Naive thymus-derived CD4-positive, alpha-beta T cell (primary cell): Measurements from ENCODE around the gene FURIN. TPM values are rescaled to one million over a fixed set of nuclear protein-coding genes. Genes with fewer than 3 reads are reported as not detected.
A peak's percentile ranks its signal among the peaks of the same experiment; 100 is the strongest.

Experiments used
- ATAC-seq: fragments of 150-1000 bp; cut with Tn5 transposase; 2 replicates; pipeline ENCODE4 v1.10.0; 2021; ENCODE audit warnings: mild to moderate bottlenecking, moderate library complexity
- CTCF ChIA-PET: fragments of 350-600 bp; sonication (Branson Sonifier 250); formaldehyde crosslinking; loops from one replicate; lab custom pipeline; 2021; ENCODE audit warnings: antibody characterized with exemption; lab: Charles Lee
- POLR2A ChIA-PET: fragments of 350-600 bp; sonication (Branson Sonifier 250); formaldehyde crosslinking; loops from one replicate; lab custom pipeline; 2021; ENCODE audit warnings: antibody characterized with exemption, inconsistent platforms; lab: Charles Lee
- DNase-seq, 9 donors: peaks; one replicate each; pipeline versions ENCODE4 v3.0.0 to v3.0.0-alpha.2; 2020 to 2022; ENCODE audit warnings: mixed read lengths in 1 of 9
- H3K27ac ChIP-seq: one replicate; pipeline ENCODE4 v1.7.0; 2013; ENCODE audit warnings: mild to moderate bottlenecking, low read depth, low read length, moderate library complexity
- H3K27me3 ChIP-seq, 2 donors: one replicate each; pipeline ENCODE4 v1.7.0; 2013; ENCODE audit warnings: low read length in 2 of 2, mild to moderate bottlenecking in 2 of 2, moderate library complexity in 2 of 2; ENCODE audit not compliant: control insufficient read depth in 2 of 2, insufficient read depth in 2 of 2
- H3K36me3 ChIP-seq, 3 experiments: 1 replicate in 2 of 3; 2 replicates in 1 of 3; pipeline ENCODE4 v1.7.0; 2013; ENCODE audit warnings: low read length in 3 of 3, mild to moderate bottlenecking in 3 of 3, moderate library complexity in 1 of 3; ENCODE audit not compliant: insufficient read depth in 3 of 3, control insufficient read depth in 2 of 3
- H3K4me1 ChIP-seq, 2 donors: one replicate each; pipeline ENCODE4 v1.7.0; 2013; ENCODE audit warnings: low read length in 2 of 2, mild to moderate bottlenecking in 2 of 2, moderate library complexity in 1 of 2; ENCODE audit not compliant: control insufficient read depth in 2 of 2, insufficient read depth in 2 of 2
- H3K4me3 ChIP-seq: 2 replicates; pipeline ENCODE4 v1.7.0; 2013; ENCODE audit warnings: mild to moderate bottlenecking, low read length
- H3K9me3 ChIP-seq, 3 experiments: 1 replicate in 2 of 3; 2 replicates in 1 of 3; pipeline ENCODE4 v1.7.0; 2013; ENCODE audit warnings: low read length in 3 of 3; ENCODE audit not compliant: control insufficient read depth in 2 of 3
- H3K27ac Mint-ChIP-seq, 9 donors: one replicate each; pipeline ENCODE4 v1.8.0; 2020 to 2022; ENCODE audit warnings: mixed read lengths in 9 of 9, mild to moderate bottlenecking in 8 of 9, moderate library complexity in 5 of 9, inconsistent platforms in 2 of 9
- H3K27me3 Mint-ChIP-seq, 5 donors: one replicate each; pipeline ENCODE4 v1.8.0; 2021 to 2022; ENCODE audit warnings: mixed read lengths in 5 of 5, mild to moderate bottlenecking in 1 of 5
- H3K36me3 Mint-ChIP-seq, 5 donors: one replicate each; pipeline ENCODE4 v1.8.0; 2020 to 2022; ENCODE audit warnings: mixed read lengths in 5 of 5, mild to moderate bottlenecking in 3 of 5, inconsistent platforms in 1 of 5
- H3K4me1 Mint-ChIP-seq, 7 donors: one replicate each; pipeline ENCODE4 v1.8.0; 2020 to 2022; ENCODE audit warnings: mixed read lengths in 7 of 7, mild to moderate bottlenecking in 3 of 7, inconsistent platforms in 1 of 7
- H3K4me3 Mint-ChIP-seq, 10 donors: one replicate each; pipeline ENCODE4 v1.8.0; 2020 to 2022; ENCODE audit warnings: mild to moderate bottlenecking in 10 of 10, mixed read lengths in 10 of 10, moderate library complexity in 6 of 10, inconsistent platforms in 2 of 10
- H3K9me3 Mint-ChIP-seq, 11 donors: one replicate each; pipeline ENCODE4 v1.8.0; 2020 to 2022; ENCODE audit warnings: mixed read lengths in 11 of 11, mild to moderate bottlenecking in 4 of 11, inconsistent platforms in 1 of 11, moderate library complexity in 1 of 11
- intact Hi-C, 2 donors: fragments of 100-400 bp; cut with micrococcal nuclease; formaldehyde crosslinking; loops; one replicate each; pipeline ENCODE4 v1.15.1; 2023
- polyA plus RNA-seq, 2 donors: library from polyadenylated mRNA; unstranded; fragments of 300-500 nt; fragmentation: Illumina TruSeq; gene quantifications; one replicate each; pipeline ENCODE4 v1.2.3, GENCODE V29; 2021
- total RNA-seq, 6 experiments: library from RNA in 5 of 6; stranded (reverse) in 5 of 6; gene quantifications; 1 replicate in 5 of 6; 2 replicates in 1 of 6; pipeline ENCODE4 v1.2.3 and lab custom pipeline; 2021 to 2026

Gene FURIN
- total and polyA plus RNA-seq, 7 experiments from 2014 or later, result 2.0 to 516 (median 35.0) TPM

DNA sequence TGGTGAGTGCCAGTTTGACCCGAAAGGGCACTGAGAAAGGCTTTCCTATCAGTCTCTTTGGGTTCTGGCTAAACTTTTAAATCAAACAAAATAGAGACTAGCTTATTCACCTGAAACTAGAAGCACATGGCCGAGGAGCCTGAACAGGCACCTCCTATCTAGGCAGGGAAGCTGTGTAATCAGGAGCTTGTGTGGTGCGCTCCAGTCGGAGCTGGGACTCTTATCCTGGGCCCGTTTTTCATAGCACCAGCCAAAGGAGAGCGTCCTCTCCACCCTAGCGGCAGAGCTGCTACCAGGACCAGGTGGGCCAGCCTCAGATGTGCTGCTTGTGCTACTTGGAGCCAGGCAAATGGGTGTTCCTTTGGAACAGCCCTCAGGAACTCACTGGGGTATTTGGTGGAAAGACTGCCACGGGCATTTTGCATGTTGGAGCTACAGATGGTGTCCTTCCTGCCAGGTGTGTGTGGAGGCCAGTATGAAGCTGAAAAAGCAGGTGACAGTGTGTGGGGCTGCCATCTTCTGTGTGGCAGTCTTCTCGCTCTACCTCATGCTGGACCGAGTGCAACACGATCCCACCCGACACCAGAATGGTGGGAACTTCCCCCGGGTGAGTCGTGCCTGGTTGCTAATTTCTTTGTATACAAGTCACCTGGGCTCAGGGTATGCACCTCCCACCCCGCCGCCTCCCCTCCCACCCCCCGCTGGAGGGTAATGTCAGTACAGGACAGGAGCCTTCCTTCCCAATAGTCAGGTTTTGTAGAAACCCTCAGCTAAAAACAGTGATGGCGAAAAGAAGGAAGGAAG lies 35.5 kb downstream of the FURIN start:
- ChIA-PET POLR2A (interaction anchor here (0.8 to 8.3 kb wide), 5 partner anchors 18 to 256 kb away, joined by 3 to 213 read pairs (median 4); partner anchors contain the start of genes BLM, HDDC3, RCCD1 and UNC45A), CTCF (interaction anchor here (0.6 to 8.0 kb wide), 6 partner anchors 8 to 394 kb away, joined by 3 to 150 read pairs (median 6); partner anchors contain the start of genes HDDC3 and UNC45A)
- intact Hi-C loops, result loop anchor here (1.0 to 5.0 kb wide), 4 partner anchors 19 to 552 kb away; partner anchors contain the start of genes VPS33B (in 1 of the 2) and ZNF774 (in 1 of the 2)
- peak overlapping the region; percentile 72 to 91 (median 84) for H3K4me3 Mint-ChIP-seq
- no peak for DNase-seq
- H3K4me1 Mint-ChIP-seq, result peaks cover 11 to 37% (median 34%) of the 10 kb centered on the region in 7 donors
- Histone ChIP-seq H3K4me3 (peak overlapping the region; percentile 74), H3K36me3 (peaks cover 6 to 37% (median 17%) of the 10 kb centered on the region in 3 experiments), H3K27me3 (no peaks in the 10 kb centered on the region), H3K27ac (peak overlapping the region; percentile 86), H3K4me1 (peaks cover 12 to 17% of the 10 kb centered on the region in 2 donors), H3K9me3 (no peaks in the 10 kb centered on the region)
- no peak for ATAC-seq
- H3K9me3 Mint-ChIP-seq, result no peaks in the 10 kb centered on the region
- H3K27me3 Mint-ChIP-seq, result no peaks in the 10 kb centered on the region
- H3K27ac Mint-ChIP-seq, result peak overlapping the region in 8 of 9 donors; percentile 40 to 88 (median 84)
- peaks cover 9 to 29% (median 21%) of the 10 kb centered on the region in 5 donors for H3K36me3 Mint-ChIP-seq

DNA sequence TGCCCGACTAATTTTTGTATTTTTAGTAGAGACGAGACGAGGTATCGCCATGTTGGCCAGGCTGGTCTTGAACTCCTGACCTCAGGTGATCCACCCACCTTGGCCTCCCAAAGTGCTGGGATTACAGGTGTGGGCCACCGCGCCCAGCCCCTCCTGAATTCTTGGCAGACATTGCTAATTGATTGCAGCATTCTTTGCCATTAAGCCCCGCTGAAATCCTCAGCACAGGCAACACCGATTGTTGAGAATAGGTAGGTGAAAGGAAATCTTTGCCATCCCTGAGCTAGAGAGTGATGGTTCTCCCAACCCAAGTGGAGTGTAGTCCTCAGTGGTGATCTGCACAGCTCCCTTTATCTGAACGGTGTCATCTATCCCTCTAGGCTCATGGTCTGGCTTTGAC lies 36.4 kb downstream of the FURIN start:
- Histone ChIP-seq H3K9me3 (no peaks in the 10 kb centered on the region), H3K27me3 (no peaks in the 10 kb centered on the region), H3K36me3 (peaks cover 6 to 44% (median 17%) of the 10 kb centered on the region in 3 experiments), H3K27ac (no peak overlapping the region), H3K4me3 (no peak overlapping the region), H3K4me1 (peaks cover 12 to 17% of the 10 kb centered on the region in 2 donors)
- ChIA-PET CTCF (interaction anchor here (8.0 kb wide), 1 partner anchor 29 kb away, joined by 150 read pairs; the partner anchor contains the start of genes HDDC3 and UNC45A), POLR2A (interaction anchor here (8.3 kb wide), 1 partner anchor 29 kb away, joined by 213 read pairs; the partner anchor contains the start of genes HDDC3 and UNC45A)
- DNase-seq, result no peak
- Mint-ChIP-seq H3K36me3 (peaks cover 9 to 33% (median 21%) of the 10 kb centered on the region in 5 donors), H3K9me3 (no peaks in the 10 kb centered on the region), H3K27me3 (no peaks in the 10 kb centered on the region), H3K4me3 (peak overlapping the region in 3 of 10 donors; percentile 21 to 35 (median 32)), H3K27ac (no peak overlapping the region), H3K4me1 (peaks cover 11 to 37% (median 34%) of the 10 kb centered on the region in 7 donors)
- ATAC-seq, result no peak
- intact Hi-C loops, result loop anchor here in 1 of 2 donors (2.0 to 5.0 kb wide), 3 partner anchors 18 to 552 kb away; partner anchors contain the start of genes VPS33B and ZNF774

DNA sequence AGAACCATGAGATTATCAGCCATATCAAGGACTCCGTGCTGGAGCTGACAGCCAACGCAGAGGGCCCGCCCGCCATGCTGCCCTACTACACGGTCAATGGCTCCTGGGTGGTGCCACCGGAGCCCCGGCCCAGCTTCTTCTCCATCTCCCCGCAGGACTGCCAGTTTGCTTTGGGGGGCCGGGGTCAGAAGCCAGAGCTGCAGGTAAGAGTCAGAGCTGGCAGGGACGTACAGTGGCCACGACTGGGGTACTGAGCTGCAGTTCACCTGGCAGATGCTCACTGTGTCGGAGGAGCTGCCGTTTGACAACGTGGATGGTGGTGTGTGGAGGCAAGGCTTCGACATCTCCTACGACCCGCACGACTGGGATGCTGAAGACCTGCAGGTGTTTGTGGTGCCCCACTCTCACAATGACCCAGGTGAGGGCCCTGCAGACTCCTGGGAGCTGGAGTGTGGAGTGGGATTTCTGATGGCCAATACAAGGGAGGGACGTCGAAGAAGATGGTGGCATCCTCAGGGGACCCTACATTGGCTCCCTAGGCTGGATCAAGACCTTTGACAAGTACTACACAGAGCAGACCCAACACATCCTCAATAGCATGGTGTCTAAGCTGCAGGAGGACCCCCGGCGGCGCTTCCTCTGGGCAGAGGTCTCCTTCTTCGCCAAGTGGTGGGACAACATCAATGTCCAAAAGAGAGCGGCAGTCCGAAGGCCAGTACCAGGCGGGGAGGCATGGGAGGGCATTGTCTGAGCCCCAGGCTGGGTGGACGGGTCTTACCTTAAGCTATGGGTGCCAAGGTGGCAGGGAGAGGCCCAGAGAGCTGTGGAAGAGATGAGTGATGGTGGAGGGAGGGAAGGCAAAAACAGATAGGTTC lies 37.2 kb downstream of the FURIN start:
- H3K27me3 Mint-ChIP-seq, result no peaks in the 10 kb centered on the region
- H3K9me3 ChIP-seq, result no peaks in the 10 kb centered on the region
- no peak overlapping the region for H3K4me3 ChIP-seq
- no peaks in the 10 kb centered on the region for H3K27me3 ChIP-seq
- no peak overlapping the region for H3K27ac ChIP-seq
- H3K4me1 Mint-ChIP-seq, result peaks cover 11 to 36% (median 31%) of the 10 kb centered on the region in 7 donors
- peaks cover 12 to 17% of the 10 kb centered on the region in 2 donors for H3K4me1 ChIP-seq
- ChIA-PET CTCF (interaction anchor here (8.0 kb wide), 1 partner anchor 28 kb away, joined by 150 read pairs; the partner anchor contains the start of genes HDDC3 and UNC45A), POLR2A (interaction anchor here (8.3 kb wide), 1 partner anchor 28 kb away, joined by 213 read pairs; the partner anchor contains the start of genes HDDC3 and UNC45A)
- peaks cover 9 to 36% (median 21%) of the 10 kb centered on the region in 5 donors for H3K36me3 Mint-ChIP-seq
- H3K9me3 Mint-ChIP-seq, result no peaks in the 10 kb centered on the region
- DNase-seq (no peak), ATAC-seq (no peak)
- H3K4me3 Mint-ChIP-seq, result peak overlapping the region in 5 of 10 donors; percentile 14 to 63 (median 21)
- H3K27ac Mint-ChIP-seq, result peak overlapping the region in 1 of 9 donors; percentile 51
- peaks cover 6 to 52% (median 17%) of the 10 kb centered on the region in 3 experiments for H3K36me3 ChIP-seq
- intact Hi-C loops, result loop anchor here in 1 of 2 donors (2.0 kb wide), 1 partner anchor 17 kb away; no protein-coding TSS in a partner anchor

DNA sequence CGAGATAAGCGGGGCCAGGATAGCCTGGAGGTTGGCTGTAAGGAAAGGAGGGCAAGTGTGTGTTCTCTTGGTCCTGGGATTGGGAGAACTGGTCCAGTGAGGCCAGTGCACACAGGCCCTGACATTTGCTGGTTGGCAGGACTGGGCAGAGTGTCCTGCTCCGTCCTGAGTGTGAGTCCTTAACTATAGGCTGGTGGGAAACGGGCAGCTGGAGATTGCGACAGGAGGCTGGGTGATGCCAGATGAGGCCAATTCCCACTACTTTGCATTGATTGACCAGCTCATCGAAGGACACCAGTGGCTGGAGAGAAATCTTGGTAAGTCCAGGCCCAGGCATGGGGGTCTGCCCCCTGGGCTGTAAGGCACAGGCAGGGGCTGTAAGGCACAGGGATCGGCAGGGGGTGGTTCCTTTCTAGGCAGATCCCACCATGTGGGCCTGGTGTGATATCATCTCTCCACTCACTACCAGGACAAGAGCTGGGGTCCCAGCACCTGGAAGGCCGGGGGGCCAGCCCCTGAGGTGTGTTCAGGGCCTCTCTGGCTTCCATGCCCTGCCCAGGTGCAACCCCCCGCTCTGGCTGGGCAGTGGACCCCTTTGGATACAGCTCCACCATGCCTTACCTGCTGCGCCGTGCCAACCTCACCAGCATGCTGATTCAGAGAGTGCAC lies 37.9 kb downstream of the FURIN start:
- Histone ChIP-seq H3K27ac (no peak overlapping the region), H3K4me3 (no peak overlapping the region), H3K27me3 (no peaks in the 10 kb centered on the region), H3K9me3 (no peaks in the 10 kb centered on the region), H3K36me3 (peaks cover 11 to 60% (median 22%) of the 10 kb centered on the region in 3 experiments), H3K4me1 (peaks cover 12 to 16% of the 10 kb centered on the region in 2 donors)
- ATAC-seq, result no peak
- intact Hi-C loops, result no loop called here
- Mint-ChIP-seq H3K9me3 (no peaks in the 10 kb centered on the region), H3K4me3 (peak overlapping the region in 1 of 10 donors; percentile 21), H3K4me1 (peaks cover 11 to 33% (median 28%) of the 10 kb centered on the region in 7 donors), H3K27ac (no peak overlapping the region), H3K27me3 (no peaks in the 10 kb centered on the region), H3K36me3 (peaks cover 9 to 37% (median 21%) of the 10 kb centered on the region in 5 donors)
- ChIA-PET CTCF (interaction anchor here (0.6 to 8.0 kb wide), 2 partner anchors 27 to 84 kb away, joined by 4 to 150 read pairs; partner anchors contain the start of genes HDDC3 and UNC45A), POLR2A (interaction anchor here (8.3 kb wide), 1 partner anchor 27 kb away, joined by 213 read pairs; the partner anchor contains the start of genes HDDC3 and UNC45A)
- DNase-seq, result no peak

DNA sequence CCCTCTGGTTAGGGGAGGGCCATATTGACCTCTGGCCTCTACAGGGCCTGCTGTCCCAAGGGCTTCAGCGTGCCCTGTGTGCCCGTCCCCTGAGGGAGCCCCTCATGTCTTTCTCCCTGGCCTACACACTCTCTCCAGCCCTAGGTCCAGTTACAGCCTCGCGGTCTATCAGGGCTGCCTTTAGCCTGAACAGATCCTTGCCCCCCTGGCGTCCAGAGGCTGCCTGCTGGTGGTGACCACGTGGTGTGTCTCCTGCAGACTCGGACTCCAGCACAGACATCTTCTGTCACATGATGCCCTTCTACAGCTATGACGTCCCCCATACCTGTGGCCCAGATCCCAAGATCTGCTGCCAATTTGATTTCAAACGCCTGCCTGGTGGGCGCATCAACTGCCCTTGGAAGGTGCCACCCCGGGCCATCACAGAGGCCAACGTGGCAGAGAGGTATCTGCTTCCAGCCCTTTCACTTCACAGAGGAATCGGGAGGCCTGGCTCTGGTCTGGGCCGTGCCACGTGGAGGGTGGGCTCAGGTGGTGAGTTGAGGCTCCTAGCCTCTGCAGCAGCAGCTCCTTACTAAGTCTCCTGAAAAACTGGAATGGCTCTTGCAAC lies 38.8 kb downstream of the FURIN start:
- H3K27me3 ChIP-seq, result no peaks in the 10 kb centered on the region
- ChIA-PET POLR2A (no interaction called here), CTCF (interaction anchor here (0.5 to 8.0 kb wide), 3 partner anchors 19 to 85 kb away, joined by 3 to 150 read pairs (median 4); partner anchors contain the start of genes HDDC3 and UNC45A)
- peaks cover 11 to 24% (median 20%) of the 10 kb centered on the region in 7 donors for H3K4me1 Mint-ChIP-seq
- H3K9me3 ChIP-seq, result no peaks in the 10 kb centered on the region
- intact Hi-C loops, result no loop called here
- H3K9me3 Mint-ChIP-seq, result no peaks in the 10 kb centered on the region
- peaks cover 6 to 8% of the 10 kb centered on the region in 2 donors for H3K4me1 ChIP-seq
- H3K36me3 Mint-ChIP-seq, result peaks cover 9 to 37% (median 21%) of the 10 kb centered on the region in 5 donors
- DNase-seq (no peak), ATAC-seq (no peak)
- H3K27ac Mint-ChIP-seq, result no peak overlapping the region
- no peaks in the 10 kb centered on the region for H3K27me3 Mint-ChIP-seq
- H3K36me3 ChIP-seq, result peaks cover 13 to 68% (median 29%) of the 10 kb centered on the region in 3 experiments
- no peak overlapping the region for H3K27ac ChIP-seq
- H3K4me3 ChIP-seq, result no peak overlapping the region
- H3K4me3 Mint-ChIP-seq, result no peak overlapping the region
